HL-60 (cell line): ENCODE results near the gene PNMA3.

Source experiments
- DNase-seq, 2 experiments: peaks; one replicate each; pipeline ENCODE4 v3.0.0-alpha.2; 2010 to 2020; ENCODE audit warnings: low read depth in 1 of 2, low spot score in 1 of 2
- H3K27ac ChIP-seq: fragments of 250-450 bp; sonication (Bioruptor Pico); replicated peaks from 2 replicates; pipeline ENCODE4 v1.5.1; 2020; ENCODE audit warnings: mild to moderate bottlenecking, moderate library complexity
- H3K27me3 ChIP-seq: fragments of 250-450 bp; sonication (Bioruptor Pico); 2 replicates; pipeline ENCODE4 v1.5.1; 2021; ENCODE audit warnings: mild to moderate bottlenecking, moderate library complexity; ENCODE audit not compliant: insufficient read depth, poor library complexity, severe bottlenecking
- H3K4me3 ChIP-seq: replicated peaks from 2 replicates; pipeline ENCODE4 v1.5.1; 2011; ENCODE audit warnings: mild to moderate bottlenecking, control low read depth, low read length; ENCODE audit not compliant: insufficient read depth
- CTCF ChIP-seq: IDR thresholded peaks from one replicate; pipeline ENCODE4 v1.5.1; 2011; ENCODE audit warnings: low read length, control low read depth, inconsistent platforms; ENCODE audit not compliant: insufficient read depth
- GABPA ChIP-seq: IDR thresholded peaks from 2 replicates; pipeline ENCODE4 v1.6.1; 2012; ENCODE audit warnings: low read depth
- POLR2AphosphoS5 ChIP-seq: IDR thresholded peaks from 2 replicates; pipeline ENCODE4 v1.6.1; 2012; ENCODE audit warnings: low read depth
- SPI1 ChIP-seq: IDR thresholded peaks from 2 replicates; pipeline ENCODE4 v1.6.1; 2012; ENCODE audit warnings: low read depth, mild to moderate bottlenecking, borderline replicate concordance
- TF ChIP-seq, protein P1 (sequence below): IDR thresholded peaks from 2 replicates; pipeline ENCODE4 v1.6.1; 2012; ENCODE audit warnings: low read depth; ENCODE audit not compliant: insufficient replicate concordance

PNMA3 gene

DNA sequence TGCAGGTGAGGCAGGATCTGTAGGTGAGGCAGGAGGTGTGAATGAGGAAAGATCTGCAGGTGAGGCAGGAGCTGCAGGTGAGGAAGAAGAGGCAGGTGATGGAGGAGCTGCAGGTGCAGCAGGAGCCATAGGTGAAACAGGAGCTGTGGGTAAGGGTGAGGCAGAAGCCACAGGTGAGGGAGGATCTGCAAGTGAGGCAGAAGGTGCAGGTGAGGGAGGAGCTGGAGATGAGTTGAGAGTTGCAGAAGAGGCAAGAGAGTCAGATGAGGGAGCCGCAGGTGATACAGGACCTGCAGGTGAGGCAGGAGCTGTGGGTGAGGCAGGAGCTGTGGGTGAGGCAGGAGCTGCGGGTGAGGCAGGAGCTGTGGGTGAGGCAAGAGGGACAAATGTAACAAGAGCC lies 27.1 kb upstream of the PNMA3 start:
- no peaks in the 10 kb centered on the region for H3K27me3 ChIP-seq
- no peak for DNase-seq
- TF ChIP-seq GABPA (no peak), SPI1 (no peak), POLR2AphosphoS5 (no peak), CTCF (no peak)
- TF ChIP-seq, protein P1, sequence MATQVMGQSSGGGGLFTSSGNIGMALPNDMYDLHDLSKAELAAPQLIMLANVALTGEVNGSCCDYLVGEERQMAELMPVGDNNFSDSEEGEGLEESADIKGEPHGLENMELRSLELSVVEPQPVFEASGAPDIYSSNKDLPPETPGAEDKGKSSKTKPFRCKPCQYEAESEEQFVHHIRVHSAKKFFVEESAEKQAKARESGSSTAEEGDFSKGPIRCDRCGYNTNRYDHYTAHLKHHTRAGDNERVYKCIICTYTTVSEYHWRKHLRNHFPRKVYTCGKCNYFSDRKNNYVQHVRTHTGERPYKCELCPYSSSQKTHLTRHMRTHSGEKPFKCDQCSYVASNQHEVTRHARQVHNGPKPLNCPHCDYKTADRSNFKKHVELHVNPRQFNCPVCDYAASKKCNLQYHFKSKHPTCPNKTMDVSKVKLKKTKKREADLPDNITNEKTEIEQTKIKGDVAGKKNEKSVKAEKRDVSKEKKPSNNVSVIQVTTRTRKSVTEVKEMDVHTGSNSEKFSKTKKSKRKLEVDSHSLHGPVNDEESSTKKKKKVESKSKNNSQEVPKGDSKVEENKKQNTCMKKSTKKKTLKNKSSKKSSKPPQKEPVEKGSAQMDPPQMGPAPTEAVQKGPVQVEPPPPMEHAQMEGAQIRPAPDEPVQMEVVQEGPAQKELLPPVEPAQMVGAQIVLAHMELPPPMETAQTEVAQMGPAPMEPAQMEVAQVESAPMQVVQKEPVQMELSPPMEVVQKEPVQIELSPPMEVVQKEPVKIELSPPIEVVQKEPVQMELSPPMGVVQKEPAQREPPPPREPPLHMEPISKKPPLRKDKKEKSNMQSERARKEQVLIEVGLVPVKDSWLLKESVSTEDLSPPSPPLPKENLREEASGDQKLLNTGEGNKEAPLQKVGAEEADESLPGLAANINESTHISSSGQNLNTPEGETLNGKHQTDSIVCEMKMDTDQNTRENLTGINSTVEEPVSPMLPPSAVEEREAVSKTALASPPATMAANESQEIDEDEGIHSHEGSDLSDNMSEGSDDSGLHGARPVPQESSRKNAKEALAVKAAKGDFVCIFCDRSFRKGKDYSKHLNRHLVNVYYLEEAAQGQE: no peak
- no peak overlapping the region for H3K4me3 ChIP-seq
- no peak overlapping the region for H3K27ac ChIP-seq

DNA sequence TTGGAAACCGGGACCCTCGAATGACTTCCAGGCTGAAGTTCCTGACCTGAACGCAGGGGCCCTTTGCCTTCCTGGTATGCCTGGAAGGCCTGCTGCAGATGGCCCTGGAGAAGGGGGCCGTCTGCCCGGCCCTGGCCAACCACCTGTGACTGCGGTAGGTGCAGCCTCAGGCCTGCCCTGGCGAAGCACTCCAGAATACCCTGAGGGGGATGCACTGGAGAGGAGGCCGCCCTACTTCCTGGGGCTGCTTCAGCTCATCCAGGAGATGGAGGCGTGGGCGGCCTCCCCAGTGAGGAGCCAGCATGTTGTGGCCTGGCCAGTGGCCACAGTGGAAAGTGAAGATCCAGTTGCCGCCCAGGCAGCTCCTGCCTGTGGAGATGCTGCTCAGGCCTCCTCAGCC lies 26.4 kb upstream of the PNMA3 start:
- no peak for DNase-seq
- Histone ChIP-seq H3K27me3 (no peaks in the 10 kb centered on the region), H3K4me3 (no peak overlapping the region), H3K27ac (no peak overlapping the region)
- TF ChIP-seq CTCF (no peak), GABPA (no peak), POLR2AphosphoS5 (no peak), SPI1 (no peak)
- TF ChIP-seq, protein P1: no peak

- no peak for DNase-seq
- Histone ChIP-seq H3K27ac (no peak overlapping the region), H3K27me3 (no peaks in the 10 kb centered on the region), H3K4me3 (no peak overlapping the region)
- no peak for TF ChIP-seq GABPA
- no peak for TF ChIP-seq POLR2AphosphoS5
These were observed 25.5 kb upstream of the PNMA3 start for GRCh38 chrX:153030801-153031200.

- TF ChIP-seq SPI1 (no peak), CTCF (peak; percentile 38), POLR2AphosphoS5 (peak; percentile 32; the same call in 1 of the 2 replicates)
- Histone ChIP-seq H3K4me3 (peak overlapping the region; percentile 36), H3K27me3 (no peaks in the 10 kb centered on the region), H3K27ac (peak overlapping the region; percentile 59; the same call in 1 of the 2 replicates)
- DNase-seq: peak; percentile 40 to 62
These were observed 23.7 kb upstream of the PNMA3 start for GRCh38 chrX:153032397-153033118.
